GM12891 (cell line): ENCODE measurements around the gene FNBP1.

Experiments used
- PAX5 ChIP-seq: IDR thresholded peaks from 2 replicates; pipeline ENCODE4 v1.6.1; 2011; ENCODE audit warnings: low read length, moderate library complexity, mild to moderate bottlenecking; ENCODE audit not compliant: insufficient read depth, severe bottlenecking
- POLR2A ChIP-seq: IDR thresholded peaks from 2 replicates; pipeline ENCODE4 v1.6.1; 2011; ENCODE audit warnings: low read depth, low read length, control low read depth
- POLR2AphosphoS5 ChIP-seq: IDR thresholded peaks from 2 replicates; pipeline ENCODE4 v1.6.1; 2011; ENCODE audit warnings: low read depth, low read length, control low read depth
- POU2F2 ChIP-seq: IDR thresholded peaks from 2 replicates; pipeline ENCODE4 v1.6.1; 2011; ENCODE audit warnings: low read depth, mild to moderate bottlenecking, control low read depth, low read length, moderate library complexity
- SPI1 ChIP-seq: IDR thresholded peaks from 2 replicates; pipeline ENCODE4 v1.6.1; 2011; ENCODE audit warnings: low read depth, low read length, control low read depth
- TAF1 ChIP-seq: IDR thresholded peaks from 2 replicates; pipeline ENCODE4 v1.6.1; 2011; ENCODE audit warnings: low read depth, low read length, control low read depth

- peak; percentile 80 for TF ChIP-seq POLR2A
- TF ChIP-seq POLR2AphosphoS5, result peak; percentile 78
- peak; percentile 46; the same call in 1 of the 2 replicates for TF ChIP-seq TAF1
- 0 out of 2 replicates have a peak, but pooled peaks have one; percentile 40 for TF ChIP-seq POU2F2
- TF ChIP-seq SPI1, result peak; percentile 25; the same call in 1 of the 2 replicates
- no peak for TF ChIP-seq PAX5
Measured at GRCh38 chr9:129987047-129987446, 55.9 kb downstream of the FNBP1 start.
